Suppressor macrophage treated with lipopolysaccharide for 4 hours (primary cell): ENCODE measurements around the gene MAST4.

Source experiments
- DNase-seq: peaks from one replicate; pipeline ENCODE4 v3.0.0-alpha.2; 2020

Gene MAST4

GRCh38 chr5:66595756-66596635 lies at the start of gene MAST4:
Gene MAST4, plus strand, starts transcription at chr5:66596393. Its CDS starts 263 bp downstream, at chr5:66596656.
- peak; percentile 86 for DNase-seq

- no peak for DNase-seq
These were observed 49.7 kb upstream of the MAST4 start for GRCh38 chr5:66546541-66546940.

DNA sequence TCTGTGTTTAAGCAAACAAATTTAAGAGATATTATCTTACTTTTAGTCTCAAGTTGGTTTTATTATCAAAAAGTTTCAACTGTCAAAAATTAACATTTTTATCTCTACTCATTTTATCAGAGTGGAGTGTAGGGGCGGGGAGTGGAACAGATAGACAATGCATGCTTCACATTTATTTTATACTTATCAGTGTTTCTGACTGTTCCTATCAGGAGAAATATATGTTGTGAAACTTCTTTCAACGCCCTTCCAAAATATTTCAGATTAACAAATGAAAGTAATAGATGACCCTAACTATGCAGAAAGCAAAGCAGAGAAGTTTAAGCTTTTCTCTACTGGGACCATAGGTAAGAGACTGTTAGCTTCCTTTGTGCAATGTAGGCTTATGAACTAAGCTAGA lies 44.9 kb upstream of the MAST4 start:
- no peak for DNase-seq

DNA sequence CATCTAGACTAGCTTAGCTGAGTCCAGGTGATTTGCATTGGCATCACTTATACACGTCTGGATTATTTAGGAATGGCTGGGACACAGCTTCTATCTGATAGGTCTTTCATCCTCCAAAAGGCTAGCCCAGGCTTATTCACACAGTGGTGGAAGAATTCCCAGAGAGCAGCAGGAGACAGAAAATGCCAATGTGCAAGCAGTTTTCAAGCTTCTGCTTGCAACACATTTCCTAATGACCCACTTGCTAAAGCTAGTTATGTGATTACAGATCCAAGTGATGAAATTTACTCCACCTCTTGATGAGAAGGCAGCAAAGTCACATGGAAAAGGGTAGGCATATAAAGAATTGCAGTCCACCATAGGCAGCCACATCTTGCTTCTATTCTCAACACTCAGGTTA lies 44.2 kb upstream of the MAST4 start:
- peak; percentile 65 for DNase-seq

- no peak for DNase-seq
These were observed 42.8 kb upstream of the MAST4 start for GRCh38 chr5:66553368-66553912.

DNA sequence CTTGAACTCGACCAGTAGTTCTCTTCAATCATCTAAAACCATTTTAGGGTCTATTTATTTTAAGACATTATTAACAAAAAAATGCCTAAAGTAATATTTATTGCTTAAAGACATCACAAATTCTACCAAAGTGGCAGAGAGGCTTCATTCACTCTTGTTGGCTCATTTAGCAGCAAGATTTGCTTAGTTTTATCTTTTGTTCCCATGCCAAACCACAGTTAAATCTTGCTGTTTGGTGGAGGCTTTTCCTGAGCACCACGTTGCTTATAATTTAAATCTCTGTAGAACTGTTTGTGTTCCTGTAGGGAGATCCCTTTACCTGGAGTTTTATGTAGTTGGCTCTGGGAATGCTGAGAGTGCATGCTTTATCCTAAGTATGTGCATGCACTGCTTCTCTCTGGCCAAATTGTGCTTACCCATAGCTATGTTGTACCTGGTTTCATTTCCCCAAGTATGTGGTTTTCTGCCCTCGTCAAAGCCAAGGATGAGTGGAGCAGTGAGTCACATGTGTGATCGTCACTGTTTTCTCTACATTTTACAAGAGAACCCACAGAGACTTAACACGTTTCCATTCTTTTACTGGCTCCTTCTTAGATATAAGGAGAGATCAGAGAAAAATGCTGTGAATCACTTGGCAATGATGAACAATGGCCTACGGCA lies 42.1 kb upstream of the MAST4 start:
- peak; percentile 92 for DNase-seq

DNA sequence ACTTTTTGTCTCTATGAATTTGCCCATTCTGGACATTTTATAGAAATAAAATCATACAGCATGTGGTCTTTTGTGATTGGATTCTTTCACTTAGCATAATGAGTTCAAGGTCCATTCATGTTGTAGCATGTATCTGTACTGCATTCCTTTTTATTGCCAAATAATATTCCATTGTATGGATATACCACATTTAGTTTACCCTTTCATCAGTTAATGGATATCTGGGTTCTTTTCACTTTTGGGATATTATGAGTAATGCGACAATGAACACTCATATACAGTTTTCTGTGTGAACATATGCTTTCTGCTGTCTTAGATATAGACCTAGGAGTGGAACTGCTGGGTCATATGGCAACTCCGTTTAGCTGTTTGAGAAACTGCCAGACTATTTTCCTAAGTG lies 41.3 kb upstream of the MAST4 start:
- DNase-seq = no peak

DNA sequence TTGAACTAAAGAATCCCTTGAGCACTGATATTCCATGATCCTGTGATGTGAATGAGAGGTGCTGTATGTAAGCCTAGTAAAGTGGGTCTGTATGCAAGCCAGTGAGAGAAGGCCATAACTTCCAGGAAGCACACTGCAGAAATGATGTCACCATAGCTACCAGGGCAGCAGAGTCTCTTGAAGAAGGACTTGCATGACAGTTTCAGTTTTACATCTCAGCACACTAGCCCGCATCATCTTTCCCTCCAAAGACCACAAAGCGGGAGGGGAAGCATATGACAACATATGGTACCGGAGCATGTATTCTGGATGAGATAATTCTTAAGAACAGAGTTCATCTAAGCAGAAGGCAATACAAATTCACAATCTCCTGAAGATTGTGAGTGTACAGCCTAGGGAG lies 37.6 kb upstream of the MAST4 start:
- peak; percentile 87 for DNase-seq

DNA sequence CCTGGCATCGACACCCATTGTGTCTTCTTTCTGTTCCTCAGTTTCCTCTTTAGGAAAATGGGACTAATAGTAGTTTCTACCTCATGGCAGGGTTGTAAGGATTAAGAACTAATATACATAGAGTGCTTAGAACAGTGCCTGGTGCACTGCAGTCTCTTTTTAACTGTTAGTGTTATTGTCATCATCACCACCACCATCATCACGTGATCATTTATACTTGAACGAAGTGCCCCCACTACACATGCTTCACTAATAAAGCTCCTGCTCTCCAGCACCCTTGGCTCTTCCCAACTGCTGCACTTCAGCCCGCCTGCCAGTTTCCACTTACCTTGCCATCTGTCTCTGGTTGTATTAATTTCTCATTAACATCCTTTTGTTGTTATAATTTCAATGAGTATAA lies 35.8 kb upstream of the MAST4 start:
- DNase-seq = no peak

DNA sequence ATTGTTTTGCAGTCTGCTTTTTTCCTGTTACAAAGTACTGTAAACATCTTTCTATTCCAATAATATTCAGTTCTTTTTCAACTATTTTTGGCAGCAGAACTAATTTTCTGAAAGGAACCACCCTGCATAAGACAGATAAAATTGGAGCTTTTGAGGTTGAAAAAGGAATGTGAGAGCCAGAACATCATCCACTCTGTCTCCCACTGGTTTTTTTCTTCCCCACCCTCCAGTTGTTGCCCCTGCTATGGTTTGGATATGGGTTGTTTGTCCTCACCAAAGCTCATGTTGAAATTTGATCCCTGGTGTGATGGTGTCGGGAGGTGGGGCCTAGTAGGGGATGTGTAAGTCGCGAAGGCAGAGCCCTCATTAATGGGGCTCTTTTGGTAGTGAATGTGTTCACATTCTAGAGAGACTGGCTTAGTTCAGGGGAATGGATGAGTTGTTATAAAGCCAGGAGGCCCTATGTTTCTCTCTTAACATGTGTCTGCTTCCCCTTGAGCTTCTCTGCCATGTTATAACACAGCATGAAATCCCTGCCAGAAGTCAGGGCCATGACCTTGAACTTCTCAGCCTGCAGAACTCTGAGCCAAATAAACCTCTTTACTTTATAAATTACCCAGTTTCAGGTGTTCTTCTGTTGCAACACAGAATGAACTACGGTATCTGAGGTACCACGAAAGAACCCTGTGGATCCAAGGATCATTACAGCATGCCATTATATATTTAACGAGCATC lies 34.8 kb upstream of the MAST4 start:
- DNase-seq = no peak

DNA sequence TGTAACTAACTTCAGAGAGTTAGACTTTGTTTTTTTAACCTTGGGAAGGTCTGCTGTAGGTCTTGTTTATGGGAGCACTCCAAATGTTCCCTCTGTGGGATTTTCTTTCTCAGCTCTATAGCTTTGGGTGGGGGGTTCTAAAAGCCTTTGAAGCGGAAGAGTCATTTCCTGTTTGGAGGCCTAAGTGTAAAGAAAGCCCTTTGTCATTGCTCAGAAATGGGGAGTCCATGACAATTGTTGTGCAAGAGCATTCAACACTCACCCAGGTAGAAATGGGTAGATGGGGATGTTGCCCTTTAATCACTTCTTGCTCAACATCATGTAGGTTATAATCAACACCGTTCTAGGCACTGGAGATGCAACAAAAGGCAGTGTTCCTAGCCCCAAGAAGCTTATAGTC lies 30.3 kb upstream of the MAST4 start:
- DNase-seq = no peak

DNA sequence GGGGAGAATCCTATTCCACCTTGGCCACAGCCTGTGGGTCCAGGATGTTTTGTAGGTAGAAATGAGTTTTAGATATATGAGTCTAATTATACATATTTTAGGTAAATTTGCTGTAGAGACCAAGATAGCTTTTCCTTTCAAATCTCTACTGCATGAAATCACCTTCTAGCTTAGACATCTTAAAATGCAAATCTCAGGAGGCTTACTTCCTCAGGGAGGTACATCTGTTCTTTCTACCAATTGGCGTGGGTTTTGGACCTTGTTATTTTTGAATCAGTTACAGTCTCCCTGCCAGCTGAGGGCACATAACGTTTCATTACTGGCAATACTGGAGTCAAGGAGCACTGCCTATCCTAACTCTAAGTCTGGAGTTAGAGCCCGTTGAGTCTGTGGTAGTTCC lies 28.7 kb upstream of the MAST4 start:
- no peak for DNase-seq

DNA sequence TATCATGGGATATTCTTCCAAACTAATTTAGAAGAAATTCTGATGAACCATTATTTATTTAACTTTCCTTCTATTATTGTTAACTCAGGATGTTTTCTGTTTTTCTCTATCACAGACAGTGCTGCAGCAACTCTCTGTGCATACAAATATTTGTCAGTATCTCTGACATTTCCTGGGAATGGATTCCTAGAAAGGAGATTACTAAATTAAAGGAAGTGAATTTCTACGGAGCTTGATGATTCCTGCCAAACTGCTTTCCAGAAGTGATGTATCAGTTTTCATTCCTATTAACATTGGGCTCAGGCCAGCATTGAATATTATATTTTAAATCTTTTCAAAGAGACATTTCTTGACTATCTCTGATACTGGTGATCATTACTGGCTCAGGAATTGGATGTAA lies 26.0 kb upstream of the MAST4 start:
- no peak for DNase-seq

DNA sequence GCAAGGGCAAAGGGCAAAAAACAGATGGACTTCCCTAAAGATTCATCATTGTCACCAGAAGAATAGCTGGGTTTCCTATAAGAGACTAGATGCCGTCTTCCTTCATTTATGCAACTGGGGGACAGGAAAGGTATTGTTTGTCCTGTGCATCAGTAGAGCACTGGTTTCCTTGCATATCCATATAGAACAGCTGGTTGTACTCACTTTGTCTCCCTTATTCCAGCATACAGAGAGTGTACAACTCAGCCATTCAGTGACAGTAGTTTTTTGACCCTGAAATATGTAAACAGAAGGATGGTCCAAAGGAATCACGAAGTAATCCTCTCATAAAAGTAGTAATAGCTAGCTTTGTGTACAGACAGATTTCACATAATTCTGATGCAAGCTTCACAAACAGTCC lies 22.5 kb upstream of the MAST4 start:
- DNase-seq = no peak

DNA sequence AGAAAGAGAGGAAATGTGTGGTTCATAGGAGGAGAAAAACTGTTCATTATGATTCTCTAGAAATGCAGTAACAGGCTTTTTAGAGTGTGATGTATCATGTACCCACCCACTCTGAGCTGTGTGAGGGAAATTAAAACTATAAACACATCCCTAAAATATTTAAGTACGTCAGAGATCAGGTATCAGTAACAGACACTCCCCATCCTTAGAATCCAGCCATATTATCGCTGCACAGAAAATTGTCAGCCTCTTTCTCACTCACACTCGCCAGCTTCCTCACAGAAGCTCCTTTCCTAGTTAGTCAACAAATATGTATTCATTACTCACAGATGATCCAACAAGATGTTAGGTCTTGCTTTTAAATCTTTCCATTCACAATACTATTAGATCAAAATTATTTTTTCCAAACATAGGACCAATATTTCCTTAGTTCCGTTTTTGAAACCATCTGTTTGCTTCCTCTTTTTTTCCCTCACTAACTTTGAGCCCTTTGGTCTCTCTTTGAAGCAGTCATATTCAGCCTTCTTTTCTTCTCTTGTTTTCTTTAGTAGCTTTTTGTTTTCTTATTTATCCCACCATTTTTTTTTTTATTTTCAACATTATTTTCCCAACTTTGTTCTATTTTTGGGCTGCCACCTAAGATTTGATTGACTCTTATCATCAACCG lies 13.6 kb upstream of the MAST4 start:
- DNase-seq = peak; percentile 17

GRCh38 chr5:66585291-66585690 lies 10.9 kb upstream of the MAST4 start:
- no peak for DNase-seq

GRCh38 chr5:66587771-66588170 lies 8.4 kb upstream of the MAST4 start:
- no peak for DNase-seq

DNA sequence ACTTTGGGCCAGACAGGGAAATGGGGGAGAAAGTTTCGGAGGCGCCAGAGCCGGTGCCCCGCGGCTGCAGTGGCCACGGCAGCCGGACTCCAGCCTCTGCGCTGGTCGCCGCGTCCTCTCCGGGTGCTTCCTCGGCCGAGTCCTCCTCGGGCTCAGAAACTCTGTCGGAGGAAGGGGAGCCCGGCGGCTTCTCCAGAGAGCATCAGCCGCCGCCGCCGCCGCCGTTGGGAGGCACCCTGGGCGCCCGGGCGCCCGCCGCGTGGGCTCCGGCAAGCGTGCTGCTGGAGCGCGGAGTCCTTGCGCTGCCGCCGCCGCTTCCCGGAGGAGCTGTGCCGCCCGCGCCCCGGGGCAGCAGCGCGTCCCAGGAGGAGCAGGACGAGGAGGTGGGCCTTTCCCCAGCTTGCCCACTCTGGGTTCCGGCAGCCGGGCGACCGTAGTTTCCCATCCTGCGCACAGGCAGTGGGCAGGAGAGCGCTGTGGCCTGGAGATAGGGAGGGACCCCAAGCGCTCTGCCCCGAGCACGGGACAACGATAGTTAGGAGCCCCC lies 516 bp downstream of the MAST4 start:
- peak; percentile 35 for DNase-seq

DNA sequence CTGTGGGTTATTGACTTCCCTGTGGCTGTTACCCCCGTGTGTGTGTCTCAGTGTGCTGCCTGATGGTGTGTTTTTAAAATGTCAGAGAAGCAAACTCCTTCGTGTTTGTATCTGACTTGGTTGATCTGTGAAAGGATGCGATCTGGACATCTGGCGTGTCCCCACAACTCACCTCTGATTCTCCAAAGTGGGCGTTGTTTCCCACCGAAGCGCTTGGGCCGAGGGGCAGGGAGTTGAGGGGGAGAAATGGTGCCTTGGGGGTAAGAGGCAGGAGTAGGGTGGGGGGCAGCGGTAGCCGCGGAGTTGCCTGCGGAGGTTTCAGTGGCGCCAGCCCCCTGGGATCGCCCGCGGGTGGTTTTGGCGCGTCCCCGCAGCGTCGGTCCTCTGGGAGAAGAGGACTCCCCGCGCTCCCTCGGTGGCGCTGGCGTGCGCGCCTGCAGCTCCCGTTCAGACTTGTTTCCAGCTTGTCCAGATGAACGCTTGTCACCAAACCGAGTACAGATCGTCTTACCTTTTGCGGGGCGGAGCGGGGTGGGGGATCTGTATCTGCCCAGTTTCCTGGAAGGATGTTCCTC lies 1.1 kb downstream of the MAST4 start:
- peak; percentile 32 for DNase-seq

DNA sequence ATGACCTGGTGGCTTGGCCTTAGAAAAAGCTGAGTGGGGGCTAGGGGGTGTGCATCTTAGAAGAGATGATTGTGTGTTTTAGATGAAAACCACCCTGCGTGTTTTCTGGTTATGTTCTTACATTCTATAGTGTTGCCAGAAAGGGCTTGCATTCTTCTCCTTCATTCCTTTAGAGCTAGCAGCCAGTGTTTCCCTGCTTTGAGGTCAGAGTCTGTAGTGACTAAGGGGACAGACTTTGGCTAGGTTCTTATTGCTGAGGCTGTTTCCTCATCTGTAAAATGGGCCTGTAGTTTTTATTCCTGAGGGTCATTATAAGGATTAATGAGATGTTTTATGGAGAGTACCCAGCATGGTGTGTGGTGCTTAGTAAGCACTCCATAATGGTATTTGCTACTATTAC lies 6.4 kb downstream of the MAST4 start:
- DNase-seq = no peak

DNA sequence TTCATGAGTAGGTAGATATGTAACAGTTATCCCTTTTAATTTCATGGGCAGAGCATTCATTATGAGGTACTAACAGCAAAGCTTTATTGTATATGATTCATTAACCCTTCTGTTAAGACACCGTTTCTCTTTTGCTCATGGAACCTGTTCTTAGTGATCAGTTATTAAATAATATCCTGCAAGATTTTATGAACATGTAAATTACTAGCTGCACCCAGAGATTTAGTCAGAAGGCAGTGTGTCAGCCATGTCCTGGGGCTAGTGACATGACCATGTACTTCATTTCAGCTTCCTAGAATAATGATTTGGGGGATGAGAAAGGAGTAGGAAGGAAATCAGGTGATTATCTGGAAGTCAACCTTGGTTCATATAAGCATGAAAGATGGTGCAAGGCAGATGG lies 7.0 kb downstream of the MAST4 start:
- DNase-seq = no peak

- no peak for DNase-seq
These were observed 7.7 kb downstream of the MAST4 start for GRCh38 chr5:66603881-66604280.
